Measurements from ENCODE around the gene CHD3. TPM values are rescaled to one million over a fixed set of nuclear protein-coding genes. Genes with fewer than 3 reads are reported as not detected.
A peak's percentile ranks its signal among the peaks of the same experiment; 100 is the strongest.

Gene CHD3
- total RNA-seq, 6 donors from 2014 or later = 68.1 to 183 (median 91.3) TPM

DNA sequence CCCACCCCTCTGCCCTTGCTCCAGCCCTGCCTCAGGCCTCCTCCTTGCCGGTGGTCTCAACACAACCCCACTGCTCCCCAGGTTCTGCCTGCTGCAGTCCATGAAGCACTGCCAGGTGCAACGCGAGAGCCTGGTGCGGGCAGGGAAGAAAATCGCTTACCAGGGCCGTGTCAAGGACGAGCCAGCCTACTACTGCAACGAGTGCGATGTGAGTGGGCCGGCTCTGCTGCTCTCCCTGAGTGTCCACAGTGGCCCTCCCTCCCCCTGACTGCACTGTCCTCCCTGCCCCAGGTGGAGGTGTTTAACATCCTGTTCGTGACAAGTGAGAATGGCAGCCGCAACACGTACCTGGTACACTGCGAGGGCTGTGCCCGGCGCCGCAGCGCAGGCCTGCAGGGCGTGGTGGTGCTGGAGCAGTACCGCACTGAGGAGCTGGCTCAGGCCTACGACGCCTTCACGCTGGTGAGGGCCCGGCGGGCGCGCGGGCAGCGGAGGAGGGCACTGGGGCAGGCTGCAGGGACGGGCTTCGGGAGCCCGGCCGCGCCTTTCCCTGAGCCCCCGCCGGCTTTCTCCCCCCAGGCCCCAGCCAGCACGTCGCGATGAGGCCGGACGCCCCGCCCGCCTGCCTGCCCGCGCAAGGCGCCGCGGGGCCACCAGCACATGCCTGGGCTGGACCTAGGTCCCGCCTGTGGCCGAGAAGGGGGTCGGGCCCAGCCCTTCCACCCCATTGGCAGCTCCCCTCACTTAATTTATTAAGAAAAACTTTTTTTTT lies 35.5 kb upstream of the CHD3 start:
- Histone ChIP-seq H3K27ac (peak overlapping the region in 1 of 4 donors; percentile 3), H3K27me3 (no peaks in the 10 kb centered on the region), H3K4me1 (peaks cover 29 to 44% (median 35%) of the 10 kb centered on the region in 4 donors), H3K9me3 (no peaks in the 10 kb centered on the region), H3K4me3 (no peak overlapping the region), H3K36me3 (peaks cover 19 to 65% (median 58%) of the 10 kb centered on the region in 4 donors)
- no peak for ATAC-seq (ENCODE audit: low FRiP score in 2 of 2)
- 86 to 91% methylated on average over 27 to 49 of the region's 51 CpGs for WGBS, 2 donors
- TF ChIP-seq POLR2A (IDR thresholded peaks at IDR 0.05) (no peak), POLR2AphosphoS5 (IDR thresholded peaks at IDR 0.05) (no peak), EP300 (IDR thresholded peaks at IDR 0.05) (no peak)
- TF ChIP-seq, protein P1, sequence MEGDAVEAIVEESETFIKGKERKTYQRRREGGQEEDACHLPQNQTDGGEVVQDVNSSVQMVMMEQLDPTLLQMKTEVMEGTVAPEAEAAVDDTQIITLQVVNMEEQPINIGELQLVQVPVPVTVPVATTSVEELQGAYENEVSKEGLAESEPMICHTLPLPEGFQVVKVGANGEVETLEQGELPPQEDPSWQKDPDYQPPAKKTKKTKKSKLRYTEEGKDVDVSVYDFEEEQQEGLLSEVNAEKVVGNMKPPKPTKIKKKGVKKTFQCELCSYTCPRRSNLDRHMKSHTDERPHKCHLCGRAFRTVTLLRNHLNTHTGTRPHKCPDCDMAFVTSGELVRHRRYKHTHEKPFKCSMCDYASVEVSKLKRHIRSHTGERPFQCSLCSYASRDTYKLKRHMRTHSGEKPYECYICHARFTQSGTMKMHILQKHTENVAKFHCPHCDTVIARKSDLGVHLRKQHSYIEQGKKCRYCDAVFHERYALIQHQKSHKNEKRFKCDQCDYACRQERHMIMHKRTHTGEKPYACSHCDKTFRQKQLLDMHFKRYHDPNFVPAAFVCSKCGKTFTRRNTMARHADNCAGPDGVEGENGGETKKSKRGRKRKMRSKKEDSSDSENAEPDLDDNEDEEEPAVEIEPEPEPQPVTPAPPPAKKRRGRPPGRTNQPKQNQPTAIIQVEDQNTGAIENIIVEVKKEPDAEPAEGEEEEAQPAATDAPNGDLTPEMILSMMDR (IDR thresholded peaks at IDR 0.05) = no peak
- DNase-seq = peak in 1 of 2 donors; percentile 87

DNA sequence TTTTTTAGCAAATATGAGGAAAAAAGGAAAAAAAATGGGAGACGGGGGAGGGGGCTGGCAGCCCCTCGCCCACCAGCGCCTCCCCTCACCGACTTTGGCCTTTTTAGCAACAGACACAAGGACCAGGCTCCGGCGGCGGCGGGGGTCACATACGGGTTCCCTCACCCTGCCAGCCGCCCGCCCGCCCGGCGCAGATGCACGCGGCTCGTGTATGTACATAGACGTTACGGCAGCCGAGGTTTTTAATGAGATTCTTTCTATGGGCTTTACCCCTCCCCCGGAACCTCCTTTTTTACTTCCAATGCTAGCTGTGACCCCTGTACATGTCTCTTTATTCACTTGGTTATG lies 34.9 kb upstream of the CHD3 start:
- Histone ChIP-seq H3K4me1 (peaks cover 34 to 49% (median 40%) of the 10 kb centered on the region in 4 donors), H3K36me3 (peaks cover 15 to 60% (median 53%) of the 10 kb centered on the region in 4 donors), H3K9me3 (no peaks in the 10 kb centered on the region), H3K27me3 (no peaks in the 10 kb centered on the region), H3K4me3 (no peak overlapping the region), H3K27ac (no peak overlapping the region)
- ATAC-seq (ENCODE audit: low FRiP score in 2 of 2) = no peak
- peak in 1 of 2 donors; percentile 89 for DNase-seq
- TF ChIP-seq EP300 (IDR thresholded peaks at IDR 0.05) (no peak), POLR2A (IDR thresholded peaks at IDR 0.05) (no peak), POLR2AphosphoS5 (IDR thresholded peaks at IDR 0.05) (no peak)
- TF ChIP-seq, protein P1 (IDR thresholded peaks at IDR 0.05) = no peak
- WGBS, 2 donors = 90 to 92% methylated on average over 21 of the region's 21 CpGs

DNA sequence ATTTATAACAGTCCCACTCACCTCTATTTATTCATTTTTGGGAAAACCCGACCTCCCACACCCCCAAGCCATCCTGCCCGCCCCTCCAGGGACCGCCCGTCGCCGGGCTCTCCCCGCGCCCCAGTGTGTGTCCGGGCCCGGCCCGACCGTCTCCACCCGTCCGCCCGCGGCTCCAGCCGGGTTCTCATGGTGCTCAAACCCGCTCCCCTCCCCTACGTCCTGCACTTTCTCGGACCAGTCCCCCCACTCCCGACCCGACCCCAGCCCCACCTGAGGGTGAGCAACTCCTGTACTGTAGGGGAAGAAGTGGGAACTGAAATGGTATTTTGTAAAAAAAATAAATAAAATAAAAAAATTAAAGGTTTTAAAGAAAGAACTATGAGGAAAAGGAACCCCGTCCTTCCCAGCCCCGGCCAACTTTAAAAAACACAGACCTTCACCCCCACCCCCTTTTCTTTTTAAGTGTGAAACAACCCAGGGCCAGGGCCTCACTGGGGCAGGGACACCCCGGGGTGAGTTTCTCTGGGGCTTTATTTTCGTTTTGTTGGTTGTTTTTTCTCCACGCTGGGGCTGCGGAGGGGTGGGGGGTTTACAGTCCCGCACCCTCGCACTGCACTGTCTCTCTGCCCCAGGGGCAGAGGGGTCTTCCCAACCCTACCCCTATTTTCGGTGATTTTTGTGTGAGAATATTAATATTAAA lies 34.4 kb upstream of the CHD3 start:
- 78 to 80% methylated on average over 31 of the region's 31 CpGs for WGBS, 2 donors
- H3K36me3 ChIP-seq = peaks cover 10 to 54% (median 47%) of the 10 kb centered on the region in 4 donors
- peaks cover 39 to 55% (median 45%) of the 10 kb centered on the region in 4 donors for H3K4me1 ChIP-seq
- ATAC-seq (ENCODE audit: low FRiP score in 2 of 2) (no peak), DNase-seq (peak in 1 of 2 donors; percentile 85)
- TF ChIP-seq POLR2AphosphoS5 (IDR thresholded peaks at IDR 0.05) (no peak), EP300 (IDR thresholded peaks at IDR 0.05) (no peak), POLR2A (IDR thresholded peaks at IDR 0.05) (no peak)
- TF ChIP-seq, protein P1 (IDR thresholded peaks at IDR 0.05) = no peak
- H3K27ac ChIP-seq = peak overlapping the region in 2 of 4 donors; percentile 92 to 97
- H3K4me3 ChIP-seq = peak overlapping the region in 2 of 4 donors; percentile 69 to 76
- no peaks in the 10 kb centered on the region for H3K9me3 ChIP-seq
- no peaks in the 10 kb centered on the region for H3K27me3 ChIP-seq

DNA sequence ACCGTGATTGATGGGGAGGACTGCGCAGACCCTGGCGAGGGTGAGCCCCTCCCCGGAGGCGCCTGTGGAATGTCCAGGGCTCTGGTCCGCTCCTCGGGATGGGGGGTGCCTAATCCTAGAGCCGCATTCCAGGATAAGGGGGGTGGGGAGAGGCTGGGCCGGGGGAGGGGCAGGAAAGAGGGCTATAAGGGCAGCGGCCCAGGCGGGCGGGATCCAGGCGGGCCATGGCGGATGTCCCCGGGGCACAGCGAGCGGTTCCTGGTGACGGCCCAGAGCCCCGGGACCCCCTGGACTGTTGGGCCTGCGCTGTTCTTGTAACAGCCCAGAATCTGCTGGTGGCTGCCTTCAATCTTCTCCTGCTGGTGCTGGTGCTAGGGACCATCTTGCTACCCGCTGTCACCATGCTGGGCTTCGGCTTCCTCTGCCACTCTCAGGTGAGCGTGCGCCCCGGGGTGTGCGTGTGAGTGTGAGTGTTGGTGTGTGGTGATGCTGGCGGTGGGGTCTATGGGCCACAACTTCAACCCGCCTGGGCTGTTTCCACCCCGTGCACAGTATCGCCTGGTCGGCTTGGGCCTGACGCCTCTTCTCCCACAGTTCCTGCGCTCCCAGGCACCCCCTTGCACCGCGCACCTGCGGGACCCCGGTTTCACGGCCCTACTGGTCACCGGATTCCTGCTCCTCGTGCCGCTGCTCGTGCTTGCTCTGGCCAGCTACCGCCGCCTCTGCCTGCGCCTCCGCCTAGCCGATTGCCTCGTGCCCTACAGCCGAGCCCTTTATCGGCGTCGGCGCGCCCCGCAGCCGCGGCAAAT lies 33.5 kb upstream of the CHD3 start, which contains the start of gene TMEM88:
TMEM88 (plus strand) TSS at position 216 of the 809 bp plus-strand sequence; CDS start at position 225, 9 bp downstream.
- Histone ChIP-seq H3K4me3 (peak within 1 kb of the TSS in 3 of 4 donors; percentile 56 to 76 (median 69)), H3K4me1 (peaks cover 39 to 56% (median 45%) of the 10 kb centered on the region in 4 donors), H3K27me3 (no peaks in the 10 kb centered on the region), H3K9me3 (no peaks in the 10 kb centered on the region), H3K27ac (peak within 1 kb of the TSS; percentile 90 to 97 (median 92)), H3K36me3 (peaks cover 3 to 46% (median 39%) of the 10 kb centered on the region in 4 donors)
- ATAC-seq (ENCODE audit: low FRiP score in 2 of 2) (no peak), DNase-seq (peak in 1 of 2 donors; percentile 86)
- WGBS, 2 donors = 61 to 77% methylated on average over 40 to 57 of the region's 57 CpGs
- TF ChIP-seq EP300 (IDR thresholded peaks at IDR 0.05) (no peak), POLR2A (IDR thresholded peaks at IDR 0.05) (no peak), POLR2AphosphoS5 (IDR thresholded peaks at IDR 0.05) (no peak)
- TF ChIP-seq, protein P1 (IDR thresholded peaks at IDR 0.05) = no peak
